Measurements from ENCODE around the gene UBE2QL1.

The UBE2QL1 gene

GRCh38 chr5:6402939-6403338 lies 45.7 kb upstream of the UBE2QL1 start:
- Histone ChIP-seq H3K9ac (ENCODE audit: low read length) (no peak overlapping the region), H3K4me3 (ENCODE audit: low read depth, low read length, poor library complexity, severe bottlenecking) (no peak overlapping the region), H4K20me1 (ENCODE audit: insufficient read depth, low read length) (no peaks in the 10 kb centered on the region), H3K4me2 (ENCODE audit: low read length) (no peak overlapping the region), H3K36me3 (ENCODE audit: insufficient read depth, low read length) (no peaks in the 10 kb centered on the region), H3K27me3 (ENCODE audit: insufficient read depth, low read length) (peaks cover 4% of the 10 kb centered on the region; the same call in 1 of the 2 replicates), H3F3A (ENCODE audit: insufficient read depth, low read length) (no peaks in the 10 kb centered on the region), H2AFZ (ENCODE audit: low read length) (no peak overlapping the region), H3K27ac (ENCODE audit: low read depth, low read length, poor library complexity, severe bottlenecking) (no peak overlapping the region), H3K79me2 (ENCODE audit: insufficient read depth, low read length) (no peaks in the 10 kb centered on the region), H3K9me2 (ENCODE audit: low read depth, low read length) (no peaks in the 10 kb centered on the region), H3K4me1 (ENCODE audit: insufficient read depth, low read length, severe bottlenecking) (no peaks in the 10 kb centered on the region), H3K9me3 (ENCODE audit: low read length) (no peaks in the 10 kb centered on the region)
- TF ChIP-seq, protein P1, sequence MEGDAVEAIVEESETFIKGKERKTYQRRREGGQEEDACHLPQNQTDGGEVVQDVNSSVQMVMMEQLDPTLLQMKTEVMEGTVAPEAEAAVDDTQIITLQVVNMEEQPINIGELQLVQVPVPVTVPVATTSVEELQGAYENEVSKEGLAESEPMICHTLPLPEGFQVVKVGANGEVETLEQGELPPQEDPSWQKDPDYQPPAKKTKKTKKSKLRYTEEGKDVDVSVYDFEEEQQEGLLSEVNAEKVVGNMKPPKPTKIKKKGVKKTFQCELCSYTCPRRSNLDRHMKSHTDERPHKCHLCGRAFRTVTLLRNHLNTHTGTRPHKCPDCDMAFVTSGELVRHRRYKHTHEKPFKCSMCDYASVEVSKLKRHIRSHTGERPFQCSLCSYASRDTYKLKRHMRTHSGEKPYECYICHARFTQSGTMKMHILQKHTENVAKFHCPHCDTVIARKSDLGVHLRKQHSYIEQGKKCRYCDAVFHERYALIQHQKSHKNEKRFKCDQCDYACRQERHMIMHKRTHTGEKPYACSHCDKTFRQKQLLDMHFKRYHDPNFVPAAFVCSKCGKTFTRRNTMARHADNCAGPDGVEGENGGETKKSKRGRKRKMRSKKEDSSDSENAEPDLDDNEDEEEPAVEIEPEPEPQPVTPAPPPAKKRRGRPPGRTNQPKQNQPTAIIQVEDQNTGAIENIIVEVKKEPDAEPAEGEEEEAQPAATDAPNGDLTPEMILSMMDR (IDR thresholded peaks at IDR 0.05; ENCODE audit: low read length) = no peak
- no peak for TF ChIP-seq EZH2 (IDR thresholded peaks at IDR 0.05; ENCODE audit: borderline replicate concordance, low read length)

- no peaks in the 10 kb centered on the region for H3K9me3 ChIP-seq (ENCODE audit: low read length)
- no peak overlapping the region for H3K4me2 ChIP-seq (ENCODE audit: low read length)
- no peaks in the 10 kb centered on the region for H3K9me2 ChIP-seq (ENCODE audit: low read depth, low read length)
- H3K27ac ChIP-seq (ENCODE audit: low read depth, low read length, poor library complexity, severe bottlenecking) = no peak overlapping the region
- H3K4me1 ChIP-seq (ENCODE audit: insufficient read depth, low read length, severe bottlenecking) = no peaks in the 10 kb centered on the region
- no peak overlapping the region for H3K9ac ChIP-seq (ENCODE audit: low read length)
- TF ChIP-seq EZH2 (IDR thresholded peaks at IDR 0.05; ENCODE audit: borderline replicate concordance, low read length) = no peak
- TF ChIP-seq, protein P1 (IDR thresholded peaks at IDR 0.05; ENCODE audit: low read length) = no peak
- no peaks in the 10 kb centered on the region for H3K79me2 ChIP-seq (ENCODE audit: insufficient read depth, low read length)
- no peak overlapping the region for H2AFZ ChIP-seq (ENCODE audit: low read length)
- H4K20me1 ChIP-seq (ENCODE audit: insufficient read depth, low read length) = no peaks in the 10 kb centered on the region
- H3F3A ChIP-seq (ENCODE audit: insufficient read depth, low read length) = no peaks in the 10 kb centered on the region
- peaks cover 3% of the 10 kb centered on the region; the same call in 1 of the 2 replicates for H3K27me3 ChIP-seq (ENCODE audit: insufficient read depth, low read length)
- H3K36me3 ChIP-seq (ENCODE audit: insufficient read depth, low read length) = no peaks in the 10 kb centered on the region
- H3K4me3 ChIP-seq (ENCODE audit: low read depth, low read length, poor library complexity, severe bottlenecking) = no peak overlapping the region
These were observed 45.2 kb upstream of the UBE2QL1 start for GRCh38 chr5:6403416-6403815.

- Histone ChIP-seq H3K36me3 (ENCODE audit: insufficient read depth, low read length) (no peaks in the 10 kb centered on the region), H3K4me3 (ENCODE audit: low read depth, low read length, poor library complexity, severe bottlenecking) (no peak overlapping the region), H3K9me3 (ENCODE audit: low read length) (no peaks in the 10 kb centered on the region), H2AFZ (ENCODE audit: low read length) (no peak overlapping the region), H3K27me3 (ENCODE audit: insufficient read depth, low read length) (no peaks in the 10 kb centered on the region), H4K20me1 (ENCODE audit: insufficient read depth, low read length) (no peaks in the 10 kb centered on the region), H3K79me2 (ENCODE audit: insufficient read depth, low read length) (no peaks in the 10 kb centered on the region), H3K27ac (ENCODE audit: low read depth, low read length, poor library complexity, severe bottlenecking) (no peak overlapping the region), H3K9ac (ENCODE audit: low read length) (no peak overlapping the region), H3F3A (ENCODE audit: insufficient read depth, low read length) (no peaks in the 10 kb centered on the region), H3K4me1 (ENCODE audit: insufficient read depth, low read length, severe bottlenecking) (no peaks in the 10 kb centered on the region), H3K9me2 (ENCODE audit: low read depth, low read length) (no peaks in the 10 kb centered on the region), H3K4me2 (ENCODE audit: low read length) (no peak overlapping the region)
- TF ChIP-seq, protein P1 (IDR thresholded peaks at IDR 0.05; ENCODE audit: low read length) = no peak
- no peak for TF ChIP-seq EZH2 (IDR thresholded peaks at IDR 0.05; ENCODE audit: borderline replicate concordance, low read length)
These were observed 44.5 kb upstream of the UBE2QL1 start for GRCh38 chr5:6404129-6404528.

Measured in OCI-LY1 (cell line).